Amygdala (tissue), 56 donors: Measurements from ENCODE around the gene MORN4.
A peak's percentile ranks its signal among the peaks of the same experiment; 100 is the strongest.

Experiments
- DNase-seq, 56 donors: peaks; one replicate each; lab custom pipeline; 2025; lab: John Stamatoyannopoulos, UW

MORN4 gene

DNA sequence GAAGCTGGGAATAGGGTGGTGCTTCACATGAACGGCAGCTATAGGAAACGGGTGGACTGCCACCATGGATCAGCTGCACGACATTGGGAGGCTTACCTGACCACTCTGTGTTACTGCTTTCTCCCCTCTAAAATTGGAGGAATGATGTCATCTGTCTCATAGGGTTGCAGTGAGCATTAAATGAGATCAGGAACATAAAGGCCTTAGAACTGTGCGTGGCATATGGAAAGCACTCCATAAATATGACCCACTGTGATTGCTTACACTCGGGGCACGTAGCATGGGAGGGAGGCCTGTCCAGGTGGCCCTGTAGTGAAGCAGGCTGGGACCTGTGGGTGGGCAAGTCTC, 34.1 kb downstream of the MORN4 start:
- no peak for DNase-seq

DNA sequence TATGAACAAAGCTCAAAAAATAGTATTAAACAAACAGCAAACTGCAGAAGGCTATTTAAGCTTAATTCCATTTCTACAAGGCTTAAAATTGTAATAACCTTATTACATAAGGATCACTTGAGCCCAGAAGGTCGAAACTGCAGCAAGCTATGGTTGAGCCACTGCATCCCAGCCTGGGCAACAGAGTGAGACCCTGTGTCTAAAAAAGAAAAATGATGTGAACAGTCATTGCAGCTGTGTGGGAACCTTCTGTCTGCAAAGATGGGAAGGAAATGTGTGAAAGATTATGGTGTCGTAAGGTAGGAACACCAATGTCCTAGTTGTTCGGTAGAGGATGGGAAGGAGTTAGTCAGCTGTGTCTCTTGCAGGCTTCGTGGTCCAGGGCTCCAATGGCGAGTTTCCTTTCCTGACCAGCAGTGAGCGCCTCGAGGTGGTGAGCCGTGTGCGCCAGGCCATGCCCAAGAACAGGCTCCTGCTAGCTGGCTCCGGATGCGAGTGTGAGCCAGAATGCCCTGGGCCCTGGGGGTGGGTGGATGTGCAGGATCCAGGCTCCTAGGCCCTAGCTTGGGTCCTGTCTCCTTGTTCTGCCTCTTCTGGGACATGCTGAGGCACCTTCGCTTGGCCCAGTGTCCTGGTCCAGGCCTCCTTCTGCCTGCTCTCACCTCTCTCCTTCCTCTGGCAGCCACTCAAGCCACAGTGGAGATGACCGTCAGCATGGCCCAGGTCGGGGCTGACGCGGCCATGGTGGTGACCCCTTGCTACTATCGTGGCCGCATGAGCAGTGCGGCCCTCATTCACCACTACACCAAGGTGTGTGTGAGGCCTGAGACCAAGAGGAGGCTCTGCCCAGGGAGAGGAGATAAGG, 34.7 kb downstream of the MORN4 start:
- no peak for DNase-seq

DNA sequence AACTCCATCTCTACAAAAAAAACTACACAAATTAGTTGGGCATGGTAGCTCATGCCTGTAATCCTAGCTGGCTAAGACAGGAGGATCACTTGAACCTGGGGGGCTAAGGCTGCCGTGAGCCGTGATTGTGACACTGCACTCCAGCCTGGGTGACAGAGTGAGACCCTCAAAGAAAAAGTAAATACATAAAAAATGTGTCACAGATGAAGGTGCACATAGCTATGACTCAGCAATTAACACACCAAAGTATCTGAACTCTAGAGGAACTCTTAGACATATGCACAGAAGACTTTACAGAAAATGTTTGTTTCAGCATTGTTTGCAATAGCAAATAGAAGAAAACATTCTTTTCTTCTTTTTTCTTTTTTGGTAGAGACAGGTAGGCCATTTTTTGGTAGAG, 35.5 kb downstream of the MORN4 start:
- no peak for DNase-seq

- DNase-seq = no peak
Measured at GRCh38 chr10:97596101-97597082, 36.9 kb downstream of the MORN4 start.

GRCh38 chr10:97593421-97593820, 39.9 kb downstream of the MORN4 start:
- DNase-seq = no peak

DNA sequence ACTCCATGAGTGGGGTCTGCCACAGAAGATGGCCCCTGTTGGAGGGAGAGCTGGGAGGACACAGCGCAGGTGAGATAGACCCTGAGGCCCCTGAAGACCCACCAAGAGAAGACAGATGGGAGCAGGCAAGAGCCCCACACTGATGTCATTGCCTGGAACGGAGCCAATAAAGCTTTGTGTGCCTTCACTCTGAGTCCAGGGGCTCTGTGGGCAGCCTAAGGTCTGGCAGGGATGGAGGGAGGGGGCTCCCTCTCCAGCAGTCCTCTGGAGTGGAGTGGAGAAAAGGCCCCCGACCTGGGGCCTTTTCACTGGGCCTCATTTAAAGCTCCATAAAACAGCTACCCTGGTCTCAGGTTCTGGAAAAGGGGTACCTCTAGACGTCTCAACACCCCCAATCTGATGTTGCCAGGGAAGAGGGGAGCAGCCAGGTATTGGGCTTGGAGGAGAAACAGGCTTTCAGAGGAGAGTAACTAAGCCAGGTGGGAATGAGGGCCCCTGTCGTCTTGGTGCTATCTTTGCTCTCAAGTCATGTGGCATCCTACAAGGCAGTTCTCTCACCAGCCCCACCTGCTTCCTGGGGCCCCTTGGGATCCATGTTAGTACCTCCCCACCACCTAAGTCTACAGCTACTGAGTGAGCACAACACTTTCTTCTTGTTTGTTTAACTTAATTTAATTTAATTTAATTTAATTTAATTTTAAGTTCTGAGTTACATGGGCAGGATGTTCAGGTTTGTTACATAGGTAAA, 42.4 kb downstream of the MORN4 start:
- peak in 1 of 56 donors; percentile 17 for DNase-seq

GRCh38 chr10:97590082-97590747, 43.1 kb downstream of the MORN4 start:
- no peak for DNase-seq

GRCh38 chr10:97589479-97589878, 43.8 kb downstream of the MORN4 start, which contains the start of gene C10orf62:
TSS of gene C10orf62 (plus strand) at chr10:97589721. CDS start at chr10:97589898, 177 bp downstream.
- DNase-seq = peak in 3 of 56 donors; percentile 13 to 72 (median 19)

DNA sequence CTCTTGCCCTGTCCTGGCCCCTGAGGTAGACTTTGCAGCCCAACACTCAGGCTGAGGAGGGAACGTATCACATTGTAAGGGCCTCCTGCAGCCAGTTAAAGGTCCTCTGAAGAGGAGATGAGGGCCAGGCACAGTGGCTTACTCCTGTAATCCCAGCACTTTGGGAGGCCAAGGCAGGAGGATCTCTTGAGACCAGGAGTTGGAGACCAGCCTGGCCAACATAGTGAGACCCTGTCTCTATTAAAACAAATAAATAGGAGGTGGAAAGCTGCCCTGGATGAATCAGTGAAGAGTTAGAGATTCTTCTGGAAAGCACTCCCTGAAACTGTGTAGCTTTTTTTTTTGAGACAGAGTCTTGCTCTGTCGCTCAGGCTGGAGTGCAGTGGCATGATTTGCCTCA, 46.1 kb downstream of the MORN4 start:
- DNase-seq = no peak

DNA sequence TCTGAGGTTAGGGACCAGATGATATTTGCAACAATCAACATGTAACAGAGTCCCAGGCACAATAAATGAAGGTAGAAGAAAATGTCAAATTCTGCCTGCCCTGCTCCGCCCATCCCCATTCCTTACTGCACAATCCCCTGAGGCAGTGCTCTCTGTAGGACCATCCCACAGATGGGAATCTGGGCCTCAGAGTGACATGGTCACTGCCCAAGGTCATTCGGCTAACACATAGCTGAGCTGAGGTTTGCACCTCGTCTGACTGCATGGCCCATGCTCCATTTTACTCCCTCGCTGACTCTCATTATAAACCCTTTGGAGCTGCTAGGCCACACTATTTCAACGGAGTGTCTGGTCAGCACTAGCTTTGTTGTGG, 47.9 kb downstream of the MORN4 start:
- DNase-seq = no peak

- DNase-seq = no peak
Measured at GRCh38 chr10:97584798-97585438, 48.4 kb downstream of the MORN4 start.

DNA sequence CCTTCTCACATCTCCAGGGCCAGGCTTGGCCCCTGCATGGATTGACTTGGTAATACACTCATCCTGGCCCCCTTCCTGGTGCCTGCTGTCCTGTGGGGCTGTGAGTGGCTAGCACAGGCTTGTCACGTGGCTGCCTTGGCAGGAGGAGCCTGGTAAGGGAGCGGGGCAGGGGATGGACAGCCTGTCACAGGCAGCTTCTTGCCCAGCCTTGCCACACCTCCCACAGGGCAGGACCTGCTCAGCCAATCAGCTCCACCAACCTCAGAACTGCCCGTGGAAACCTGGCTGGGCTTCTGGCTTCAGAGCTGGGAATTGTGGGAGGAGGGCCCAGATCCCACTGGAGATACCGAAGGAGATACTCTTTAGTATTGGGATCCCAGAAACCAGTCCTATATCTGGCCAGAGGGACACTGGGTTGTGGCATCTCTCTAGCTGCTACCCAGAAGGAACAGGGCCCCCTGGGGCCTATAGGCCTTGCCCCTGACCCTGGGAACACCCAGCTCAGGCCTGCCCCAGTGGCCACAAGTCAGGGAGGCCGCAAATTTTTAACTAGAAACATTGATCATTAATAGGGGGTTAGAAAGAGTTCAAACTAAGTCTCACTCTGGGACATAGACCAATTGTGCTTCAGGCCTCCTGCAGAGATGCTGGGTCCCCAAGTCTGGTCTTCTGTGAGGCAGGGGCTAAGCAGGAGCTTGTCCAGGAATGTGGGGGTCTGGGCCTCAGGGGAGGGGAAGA, 49.1 kb downstream of the MORN4 start, which contains the start of gene HOGA1:
HOGA1 (plus strand) TSS at position 330 of the 738 bp plus-strand sequence; CDS start at position 645, 315 bp downstream.
- peak in 53 of 56 donors; percentile 19 to 97 (median 79) for DNase-seq

DNA sequence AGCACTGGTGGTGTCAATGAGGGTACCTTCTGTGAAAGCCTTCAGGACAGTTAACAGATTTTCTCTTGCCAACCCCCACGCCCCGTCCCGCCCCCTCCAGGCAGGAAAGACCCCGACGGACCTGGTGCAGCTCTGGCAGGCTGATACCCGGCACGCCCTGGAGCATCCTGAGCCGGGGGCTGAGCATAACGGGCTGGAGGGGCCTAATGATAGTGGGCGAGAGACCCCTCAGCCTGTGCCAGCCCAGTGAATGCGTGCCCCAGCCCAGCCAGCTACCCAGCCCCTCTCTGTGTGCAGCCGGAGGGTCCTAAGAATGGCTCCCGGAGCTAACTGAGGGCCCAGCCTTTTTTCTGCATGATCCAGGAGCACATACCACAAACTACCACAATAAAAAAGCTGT, 49.8 kb downstream of the MORN4 start:
- no peak for DNase-seq

GRCh38 chr10:97582169-97582568, 51.1 kb downstream of the MORN4 start:
- DNase-seq = no peak

- DNase-seq = no peak
Measured at GRCh38 chr10:97580421-97581367, 52.6 kb downstream of the MORN4 start.

- no peak for DNase-seq
Measured at GRCh38 chr10:97578171-97578844, 55.0 kb downstream of the MORN4 start.

GRCh38 chr10:97577701-97578100, 55.6 kb downstream of the MORN4 start:
- no peak for DNase-seq
